ENCODE data around the gene GPR50. TPM values are rescaled to one million over a fixed set of nuclear protein-coding genes. Genes with fewer than 3 reads are reported as not detected.

Gene GPR50
- total RNA-seq = not detected
- long read RNA-seq = 0 reads

- DNase-seq (no peak), ATAC-seq (no peak)
- intact Hi-C loops (cut with micrococcal nuclease) = no loop called here
These were observed at the start of gene GPR50 for GRCh38 chrX:151176231-151176750. GPR50 (plus strand) TSS chrX:151176584; CDS start chrX:151176722, 138 bp downstream.

- intact Hi-C loops (cut with micrococcal nuclease) = no loop called here
- ATAC-seq = no peak
- DNase-seq = no peak
These were observed 43.9 kb upstream of the GPR50 start for GRCh38 chrX:151132531-151132930.

DNA sequence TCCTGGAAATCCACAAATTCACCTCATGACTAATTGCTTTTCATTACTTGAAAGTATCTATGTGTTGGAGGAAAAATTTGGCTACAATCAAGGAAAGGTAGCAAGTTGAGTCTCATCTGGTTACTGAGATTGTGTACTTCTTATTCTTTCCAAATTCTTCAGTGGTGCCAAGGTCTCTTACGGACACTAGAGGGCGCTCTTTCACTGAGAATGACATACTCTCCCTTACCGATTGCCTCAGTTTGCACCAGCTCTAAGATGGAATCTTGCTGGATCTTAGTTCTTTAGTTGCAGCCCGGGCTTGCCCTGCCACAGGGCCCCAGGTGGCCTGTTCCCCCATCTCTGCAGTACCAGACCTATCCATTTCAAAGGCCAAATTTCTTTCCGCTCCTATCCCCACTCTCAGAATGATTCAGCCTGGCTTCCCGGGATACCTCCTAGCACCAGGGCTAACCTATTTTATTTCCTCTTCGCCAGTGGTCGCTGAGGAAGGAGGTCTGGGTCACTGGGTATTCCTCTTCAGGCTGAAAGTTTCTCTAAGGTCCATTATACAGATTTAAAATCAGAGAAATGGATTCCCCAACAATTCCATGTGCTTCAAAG, 24.6 kb upstream of the GPR50 start:
- ATAC-seq (peak; percentile 52), DNase-seq (no peak)
- intact Hi-C loops (cut with micrococcal nuclease) = loop anchor here (5.0 kb wide), 1 partner anchor 531 kb away; no protein-coding TSS in a partner anchor

GRCh38 chrX:151153086-151153485, 23.3 kb upstream of the GPR50 start:
- intact Hi-C loops (cut with micrococcal nuclease) = loop anchor here (5.0 kb wide), 1 partner anchor 529 kb away; no protein-coding TSS in a partner anchor
- no peak for DNase-seq
- no peak for ATAC-seq

- DNase-seq (no peak), ATAC-seq (no peak)
- intact Hi-C loops (cut with micrococcal nuclease) = loop anchor here (5.0 kb wide), 1 partner anchor 529 kb away; no protein-coding TSS in a partner anchor
These were observed 22.7 kb upstream of the GPR50 start for GRCh38 chrX:151153667-151154066.

- peak; percentile 22 for ATAC-seq
- intact Hi-C loops (cut with micrococcal nuclease) = no loop called here
- no peak for DNase-seq
These were observed 21.1 kb upstream of the GPR50 start for GRCh38 chrX:151155234-151155633.

- ATAC-seq (no peak), DNase-seq (no peak)
- intact Hi-C loops (cut with micrococcal nuclease) = no loop called here
These were observed 14.7 kb upstream of the GPR50 start for GRCh38 chrX:151161690-151162089.

DNA sequence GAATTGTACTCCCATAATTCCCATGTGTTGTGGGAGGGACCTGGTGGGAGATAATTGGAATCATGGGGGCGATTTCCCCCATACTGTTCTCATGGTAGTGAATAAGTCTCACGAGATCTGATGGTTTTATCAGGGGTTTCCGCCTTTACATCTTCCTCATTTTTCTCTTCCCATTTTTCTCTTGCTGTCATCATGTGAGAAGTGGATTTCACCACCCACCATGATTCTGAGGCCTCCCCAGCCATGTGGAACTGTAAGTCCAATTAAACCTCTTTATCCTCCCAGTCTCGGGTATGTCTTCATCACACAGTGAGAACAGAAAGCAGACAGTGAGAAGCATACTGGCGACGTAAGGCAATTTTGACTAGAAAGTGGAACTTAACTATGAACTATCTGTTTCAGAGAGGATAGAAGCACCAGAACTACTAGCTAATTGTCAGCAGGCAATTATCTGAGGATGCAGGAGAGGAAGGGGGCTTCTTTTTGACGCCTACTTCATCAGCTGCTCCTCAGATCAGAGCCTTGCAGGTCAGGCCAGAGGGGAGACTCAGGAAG, 8.5 kb upstream of the GPR50 start:
- intact Hi-C loops (cut with micrococcal nuclease) = no loop called here
- ATAC-seq = no peak
- no peak for DNase-seq

- ATAC-seq = no peak
- DNase-seq = no peak
- intact Hi-C loops (cut with micrococcal nuclease) = no loop called here
These were observed 6.6 kb upstream of the GPR50 start for GRCh38 chrX:151169783-151170182.

DNA sequence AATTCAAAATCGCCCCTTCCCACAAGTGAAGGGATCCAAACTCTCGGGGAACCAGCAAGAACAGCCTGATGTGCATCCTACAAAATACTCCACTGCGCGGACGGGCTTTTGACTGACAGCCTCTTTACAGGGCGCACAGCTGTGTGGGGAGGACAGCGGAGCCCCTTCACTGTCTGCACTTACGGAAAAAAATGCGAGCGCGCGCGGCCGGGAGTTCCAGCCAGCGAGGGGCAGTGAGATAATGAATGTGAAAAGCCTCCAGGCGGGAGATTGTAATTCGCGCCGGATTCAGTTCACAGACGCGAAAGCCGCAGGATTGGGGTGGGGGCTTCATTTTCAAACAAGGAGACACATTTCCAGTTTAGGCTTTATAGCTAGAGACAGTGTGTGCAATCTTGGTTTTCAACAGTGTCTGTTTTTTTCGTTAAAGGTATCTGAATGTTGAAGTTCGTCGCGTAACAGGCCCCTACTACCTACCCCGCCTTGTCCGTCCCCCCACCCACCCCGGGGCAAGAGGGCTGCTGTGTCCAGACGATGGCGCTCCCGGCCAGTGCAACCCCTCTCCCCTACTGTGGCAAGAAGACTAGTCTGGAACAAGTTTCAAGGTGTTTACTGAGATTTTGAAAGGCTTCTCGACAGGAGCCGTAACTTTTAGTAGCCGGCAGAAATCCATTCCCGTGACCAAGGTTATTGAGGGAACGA, 1.7 kb upstream of the GPR50 start:
- DNase-seq = no peak
- ATAC-seq = no peak
- intact Hi-C loops (cut with micrococcal nuclease) = no loop called here

DNA sequence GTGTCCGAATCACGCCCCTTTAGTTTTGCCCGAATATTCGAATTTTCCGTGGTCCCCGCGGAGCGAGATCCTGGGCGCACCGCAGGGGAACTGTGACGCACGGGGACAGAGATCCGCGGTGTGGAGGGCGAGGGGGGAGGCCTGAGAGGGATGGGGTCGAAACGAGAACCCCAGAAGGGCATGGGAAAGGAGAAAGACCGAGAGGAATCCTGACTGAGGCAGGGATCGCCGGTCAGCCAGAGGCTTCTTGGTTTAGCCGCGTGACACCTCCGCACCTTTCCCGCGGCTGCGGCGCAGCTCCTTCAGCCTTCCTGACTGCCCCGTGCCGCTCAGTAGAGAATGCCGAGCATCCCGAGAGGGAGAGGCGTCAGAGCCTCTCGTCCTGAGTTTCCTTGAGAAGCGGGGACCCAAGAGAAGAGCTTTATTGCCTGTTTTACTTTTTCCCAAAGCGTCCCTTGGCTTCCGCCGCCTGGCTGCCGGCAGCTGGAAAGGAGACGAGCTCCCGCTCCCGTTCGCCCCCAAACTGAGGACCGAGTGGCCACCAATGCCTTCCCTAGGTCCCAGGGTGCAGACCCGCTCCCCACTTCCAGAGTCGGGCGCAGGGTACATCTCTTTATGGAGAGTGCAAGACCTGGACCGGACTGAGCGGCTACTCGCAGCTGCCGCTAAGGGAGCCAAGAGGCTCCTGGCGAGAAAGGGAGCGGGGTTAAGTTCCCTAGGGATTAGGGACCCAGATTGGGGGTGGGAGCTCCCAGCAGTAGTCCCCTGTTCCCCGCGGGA, 911 bp upstream of the GPR50 start:
- no peak for ATAC-seq
- intact Hi-C loops (cut with micrococcal nuclease) = no loop called here
- DNase-seq = no peak

- ATAC-seq (no peak), DNase-seq (no peak)
- intact Hi-C loops (cut with micrococcal nuclease) = no loop called here
These were observed 1.0 kb downstream of the GPR50 start for GRCh38 chrX:151177141-151178027.

DNA sequence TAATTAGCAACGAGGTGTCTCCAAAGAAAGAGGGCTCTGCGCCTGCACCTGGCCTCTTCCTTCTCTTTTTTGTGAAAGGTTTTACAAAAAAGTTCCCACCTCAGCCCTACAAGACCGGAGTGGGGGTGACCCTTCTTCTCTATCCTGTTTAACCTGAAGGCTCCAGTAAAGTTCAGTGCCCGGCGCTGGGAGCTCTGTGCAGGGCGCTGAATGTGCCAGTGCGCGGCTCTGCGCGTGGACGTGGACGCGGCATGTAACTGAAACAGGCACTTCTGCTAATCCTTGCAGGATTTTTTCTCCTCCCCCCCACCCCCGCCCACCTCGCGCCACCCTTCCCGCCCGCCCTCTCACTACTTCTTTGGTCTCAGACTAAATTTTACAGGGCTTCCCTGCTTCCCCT, 2.4 kb downstream of the GPR50 start:
- intact Hi-C loops (cut with micrococcal nuclease) = no loop called here

GRCh38 chrX:151180400-151180799, 4.0 kb downstream of the GPR50 start:
- ATAC-seq (no peak), DNase-seq (no peak)
- intact Hi-C loops (cut with micrococcal nuclease) = no loop called here

More for the DNA sequence above, 2.4 kb downstream of the GPR50 start:
- DNase-seq (no peak), ATAC-seq (no peak)

GRCh38 chrX:151181088-151181487, 4.7 kb downstream of the GPR50 start:
- intact Hi-C loops (cut with micrococcal nuclease) = no loop called here
- ATAC-seq = no peak
- no peak for DNase-seq

GRCh38 chrX:151183233-151183753, 6.9 kb downstream of the GPR50 start:
- intact Hi-C loops (cut with micrococcal nuclease) = no loop called here
- ATAC-seq = no peak
- no peak for DNase-seq

- intact Hi-C loops (cut with micrococcal nuclease) = no loop called here
- ATAC-seq = no peak
- no peak for DNase-seq
These were observed 7.7 kb downstream of the GPR50 start for GRCh38 chrX:151183912-151184565.

- intact Hi-C loops (cut with micrococcal nuclease) = no loop called here
- no peak for ATAC-seq
- DNase-seq = no peak
These were observed 8.3 kb downstream of the GPR50 start for GRCh38 chrX:151184705-151185104.
